ENCODE results near the gene RNF207. TPM values are rescaled to one million over a fixed set of nuclear protein-coding genes. Genes with fewer than 3 reads are reported as not detected.

RNF207 gene
- total and polyA plus RNA-seq, 10 of the 15 experiments (the other 5 are each of a cell fraction or from before 2014, with no cell fraction given), result 1.7 to 36.4 (median 13.1) TPM

DNA sequence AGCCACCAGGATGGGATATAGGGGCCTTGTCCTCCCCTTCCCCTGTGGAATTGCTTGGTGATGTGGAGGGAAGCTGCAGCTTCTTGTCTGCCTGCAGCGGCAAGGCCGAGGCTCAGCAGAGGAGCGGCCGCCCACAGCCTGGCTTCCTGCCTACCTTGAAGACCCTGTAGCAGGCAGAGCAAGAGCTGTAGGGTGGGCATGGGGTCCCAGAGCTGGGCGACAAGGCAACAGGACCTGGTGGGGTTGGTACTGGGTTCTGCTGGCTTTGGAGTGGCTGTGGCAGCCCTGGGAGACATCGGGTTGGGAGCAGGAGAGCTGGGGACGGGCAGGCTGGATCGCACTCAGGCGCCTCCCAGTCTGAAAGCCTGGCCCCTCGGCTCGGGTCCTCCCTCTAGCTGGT lies 60.7 kb downstream of the RNF207 start:
- FAIRE-seq (no peak), DNase-seq (ENCODE audit: low read depth, low spot score) (no peak), ATAC-seq (no peak)
- Histone ChIP-seq H3K9me3 (replicated peaks; ENCODE audit: control insufficient read depth, insufficient read depth, low read length) (no peaks in the 10 kb centered on the region), H4K20me1 (ENCODE audit: control insufficient read depth, insufficient read depth) (no peaks in the 10 kb centered on the region; the same call in 1 of the 2 replicates), H3K79me2 (ENCODE audit: control insufficient read depth, insufficient read depth, low read length) (no peaks in the 10 kb centered on the region), H3K27ac (ENCODE audit: control insufficient read depth, insufficient read depth) (no peak overlapping the region), H2AFZ (ENCODE audit: control insufficient read depth, low read depth, low read length) (no peak overlapping the region), H3K36me3 (ENCODE audit: control insufficient read depth in 2 of 2, insufficient read depth in 2 of 2, low read length in 1 of 2) (peaks cover 0 to 4% of the 10 kb centered on the region in 2 experiments; a peak in 2 of 4 replicates), H3K4me2 (ENCODE audit: control insufficient read depth, insufficient read depth) (no peak overlapping the region), H3K4me1 (ENCODE audit: control insufficient read depth, insufficient read depth, low read length) (no peaks in the 10 kb centered on the region), H3K9ac (ENCODE audit: control insufficient read depth, insufficient read depth, low read length) (no peak overlapping the region), H3K4me3 (no peak overlapping the region), H3K27me3 (replicated peaks in 1 of 2; ENCODE audit: control insufficient read depth in 2 of 2, insufficient read depth in 2 of 2, low read length in 1 of 2) (no peaks in the 10 kb centered on the region)
- ChIA-PET POLR2A (no interaction called here), SMC1A (ENCODE audit: uncharacterized antibody, unreplicated experiment) (no interaction called here), CTCF (interaction anchor here (0.7 kb wide), 1 partner anchor 249 kb away, joined by 3 read pairs; no protein-coding TSS in a partner anchor), RAD21 (ENCODE audit: unreplicated experiment) (no interaction called here)
- no peak for TF ChIP-seq IKZF2 (IDR thresholded peaks at IDR 0.05)
- no peak for TF ChIP-seq ETV6 (conservative IDR thresholded peaks at IDR 0.05 in 1 of 2, IDR thresholded peaks at IDR 0.05 in 1 of 2; ENCODE audit: borderline replicate concordance in 1 of 2, low read depth in 1 of 2)
- no peak for TF ChIP-seq SMAD5 (IDR thresholded peaks at IDR 0.05; ENCODE audit: low read depth)
- TF ChIP-seq, protein P1, sequence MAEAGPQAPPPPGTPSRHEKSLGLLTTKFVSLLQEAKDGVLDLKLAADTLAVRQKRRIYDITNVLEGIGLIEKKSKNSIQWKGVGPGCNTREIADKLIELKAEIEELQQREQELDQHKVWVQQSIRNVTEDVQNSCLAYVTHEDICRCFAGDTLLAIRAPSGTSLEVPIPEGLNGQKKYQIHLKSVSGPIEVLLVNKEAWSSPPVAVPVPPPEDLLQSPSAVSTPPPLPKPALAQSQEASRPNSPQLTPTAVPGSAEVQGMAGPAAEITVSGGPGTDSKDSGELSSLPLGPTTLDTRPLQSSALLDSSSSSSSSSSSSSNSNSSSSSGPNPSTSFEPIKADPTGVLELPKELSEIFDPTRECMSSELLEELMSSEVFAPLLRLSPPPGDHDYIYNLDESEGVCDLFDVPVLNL (IDR thresholded peaks at IDR 0.05; ENCODE audit: low read depth, low read length), result no peak
- TF ChIP-seq, protein P2, sequence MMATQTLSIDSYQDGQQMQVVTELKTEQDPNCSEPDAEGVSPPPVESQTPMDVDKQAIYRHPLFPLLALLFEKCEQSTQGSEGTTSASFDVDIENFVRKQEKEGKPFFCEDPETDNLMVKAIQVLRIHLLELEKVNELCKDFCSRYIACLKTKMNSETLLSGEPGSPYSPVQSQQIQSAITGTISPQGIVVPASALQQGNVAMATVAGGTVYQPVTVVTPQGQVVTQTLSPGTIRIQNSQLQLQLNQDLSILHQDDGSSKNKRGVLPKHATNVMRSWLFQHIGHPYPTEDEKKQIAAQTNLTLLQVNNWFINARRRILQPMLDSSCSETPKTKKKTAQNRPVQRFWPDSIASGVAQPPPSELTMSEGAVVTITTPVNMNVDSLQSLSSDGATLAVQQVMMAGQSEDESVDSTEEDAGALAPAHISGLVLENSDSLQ (IDR thresholded peaks at IDR 0.05), result no peak
- TF ChIP-seq RAD51 (IDR thresholded peaks at IDR 0.05), result no peak
- TF ChIP-seq RB1 (IDR thresholded peaks at IDR 0.05; ENCODE audit: borderline replicate concordance), result no peak
- no peak for TF ChIP-seq RUNX3 (IDR thresholded peaks at IDR 0.05; ENCODE audit: low read length)
- TF ChIP-seq HDAC2 (IDR thresholded peaks at IDR 0.05), result no peak
- TF ChIP-seq ZNF24 (IDR thresholded peaks at IDR 0.05), result no peak
- TF ChIP-seq RCOR1 (conservative IDR thresholded peaks at IDR 0.05; ENCODE audit: low read depth, low read length), result no peak
- TF ChIP-seq, protein P3, sequence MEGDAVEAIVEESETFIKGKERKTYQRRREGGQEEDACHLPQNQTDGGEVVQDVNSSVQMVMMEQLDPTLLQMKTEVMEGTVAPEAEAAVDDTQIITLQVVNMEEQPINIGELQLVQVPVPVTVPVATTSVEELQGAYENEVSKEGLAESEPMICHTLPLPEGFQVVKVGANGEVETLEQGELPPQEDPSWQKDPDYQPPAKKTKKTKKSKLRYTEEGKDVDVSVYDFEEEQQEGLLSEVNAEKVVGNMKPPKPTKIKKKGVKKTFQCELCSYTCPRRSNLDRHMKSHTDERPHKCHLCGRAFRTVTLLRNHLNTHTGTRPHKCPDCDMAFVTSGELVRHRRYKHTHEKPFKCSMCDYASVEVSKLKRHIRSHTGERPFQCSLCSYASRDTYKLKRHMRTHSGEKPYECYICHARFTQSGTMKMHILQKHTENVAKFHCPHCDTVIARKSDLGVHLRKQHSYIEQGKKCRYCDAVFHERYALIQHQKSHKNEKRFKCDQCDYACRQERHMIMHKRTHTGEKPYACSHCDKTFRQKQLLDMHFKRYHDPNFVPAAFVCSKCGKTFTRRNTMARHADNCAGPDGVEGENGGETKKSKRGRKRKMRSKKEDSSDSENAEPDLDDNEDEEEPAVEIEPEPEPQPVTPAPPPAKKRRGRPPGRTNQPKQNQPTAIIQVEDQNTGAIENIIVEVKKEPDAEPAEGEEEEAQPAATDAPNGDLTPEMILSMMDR (IDR thresholded peaks at IDR 0.05 in 2 of 3, conservative IDR thresholded peaks at IDR 0.05 in 1 of 3; ENCODE audit: control insufficient read depth in 2 of 3, extremely low read depth in 1 of 3, insufficient read depth in 1 of 3, low read depth in 3 of 3, low read length in 3 of 3), result no peak
- no peak for TF ChIP-seq SREBF2 (IDR thresholded peaks at IDR 0.05; ENCODE audit: low read length)
- no peak for TF ChIP-seq POLR2AphosphoS2 (IDR thresholded peaks at IDR 0.05; ENCODE audit: low read depth, low read length)
- 92% methylated on average over 11 of the region's 11 CpGs for WGBS (ENCODE audit: insufficient coverage, insufficient replicate concordance, low lambda C conversion rate, missing lambda C conversion rate)
- in situ Hi-C loops (cut with MboI), result no loop called here
- intact Hi-C loops (cut with micrococcal nuclease; ENCODE audit: unreplicated experiment), result no loop called here
- BruUV-seq (replicated peaks), result no TSS peak

Measured in GM12878 (cell line).